ENCODE measurements around the gene DAPK2. TPM values are rescaled to one million over a fixed set of nuclear protein-coding genes. Genes with fewer than 3 reads are reported as not detected.

DAPK2 gene
- total RNA-seq, 2 donors from 2014 or later = 1.6 to 2.7 TPM

DNA sequence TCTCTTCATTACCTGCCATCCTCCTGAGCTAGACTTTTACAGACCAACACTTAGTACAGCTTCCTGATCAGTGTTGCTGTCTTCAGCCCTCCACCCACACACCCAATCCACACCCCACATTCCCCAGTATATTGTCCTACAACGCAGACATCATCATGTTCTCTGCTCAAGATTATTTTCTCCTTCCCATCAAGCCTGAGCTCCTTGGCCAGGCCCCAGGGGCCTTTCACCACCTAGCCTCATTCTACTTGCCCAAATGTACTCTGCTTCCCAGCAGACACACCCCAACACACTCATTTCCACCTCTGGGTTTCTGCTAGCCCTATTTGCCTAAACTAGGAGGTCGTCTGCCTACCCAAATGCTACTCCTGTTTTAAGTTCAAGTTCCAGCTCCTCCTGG, 37.0 kb downstream of the DAPK2 start:
- H3K27ac Mint-ChIP-seq = peak overlapping the region; percentile 97
- H3K4me3 Mint-ChIP-seq = peak overlapping the region; percentile 60
- peaks cover 32% of the 10 kb centered on the region for H3K4me1 Mint-ChIP-seq
- no peak for ATAC-seq
- no peak for DNase-seq
- H3K36me3 Mint-ChIP-seq (ENCODE audit: low read depth) = no peaks in the 10 kb centered on the region
- no peaks in the 10 kb centered on the region for H3K9me3 ChIP-seq (ENCODE audit: control insufficient read depth, low read length, poor library complexity, severe bottlenecking)
- no peaks in the 10 kb centered on the region for H3K27me3 Mint-ChIP-seq

DNA sequence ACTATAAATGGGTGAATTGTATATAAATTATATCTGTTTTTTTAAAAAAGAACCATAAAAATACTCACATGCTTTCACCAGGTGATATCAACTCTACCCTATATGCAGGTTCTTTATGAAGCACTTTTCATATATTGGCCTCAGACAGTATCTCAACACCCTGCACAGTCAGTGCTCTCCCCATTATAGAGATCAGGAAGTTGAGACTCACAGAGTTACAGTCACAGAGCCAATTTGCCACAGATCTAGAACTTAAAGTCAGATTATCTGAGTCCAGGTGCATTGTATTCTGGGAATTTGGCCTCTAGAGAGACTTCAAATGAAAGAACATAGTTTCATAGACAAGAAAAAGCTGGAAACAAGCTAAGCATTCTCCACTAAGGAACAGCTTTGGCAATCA, 38.1 kb downstream of the DAPK2 start:
- Mint-ChIP-seq H3K27ac (peak overlapping the region; percentile 97), H3K4me1 (peaks cover 38% of the 10 kb centered on the region), H3K4me3 (no peak overlapping the region), H3K27me3 (peaks cover 4% of the 10 kb centered on the region), H3K36me3 (ENCODE audit: low read depth) (no peaks in the 10 kb centered on the region)
- no peak for ATAC-seq
- H3K9me3 ChIP-seq (ENCODE audit: control insufficient read depth, low read length, poor library complexity, severe bottlenecking) = no peaks in the 10 kb centered on the region
- DNase-seq = no peak

DNA sequence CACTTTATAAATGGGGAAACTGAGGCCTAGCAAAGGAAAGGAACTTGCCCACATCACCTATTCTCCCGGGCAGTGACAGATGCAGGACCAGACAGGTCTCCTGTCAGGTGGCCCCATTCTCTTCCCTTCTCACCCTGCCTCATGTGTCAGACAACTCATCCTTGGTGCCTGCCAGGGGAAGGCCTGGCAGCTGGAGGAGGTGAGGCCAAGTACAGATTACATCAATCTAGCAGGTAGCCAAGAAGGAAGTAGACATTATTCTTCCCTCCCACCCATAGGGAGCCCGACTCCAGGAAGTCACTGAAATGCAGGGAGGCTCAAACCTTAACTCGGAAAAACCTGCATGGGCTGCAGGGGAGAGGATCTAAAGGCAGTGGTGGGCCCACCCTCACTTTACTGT, 39.6 kb downstream of the DAPK2 start:
- Mint-ChIP-seq H3K27ac (peak overlapping the region; percentile 45), H3K4me1 (peaks cover 38% of the 10 kb centered on the region), H3K4me3 (no peak overlapping the region), H3K36me3 (ENCODE audit: low read depth) (no peaks in the 10 kb centered on the region), H3K27me3 (peaks cover 4% of the 10 kb centered on the region)
- no peak for ATAC-seq
- no peaks in the 10 kb centered on the region for H3K9me3 ChIP-seq (ENCODE audit: control insufficient read depth, low read length, poor library complexity, severe bottlenecking)
- no peak for DNase-seq

DNA sequence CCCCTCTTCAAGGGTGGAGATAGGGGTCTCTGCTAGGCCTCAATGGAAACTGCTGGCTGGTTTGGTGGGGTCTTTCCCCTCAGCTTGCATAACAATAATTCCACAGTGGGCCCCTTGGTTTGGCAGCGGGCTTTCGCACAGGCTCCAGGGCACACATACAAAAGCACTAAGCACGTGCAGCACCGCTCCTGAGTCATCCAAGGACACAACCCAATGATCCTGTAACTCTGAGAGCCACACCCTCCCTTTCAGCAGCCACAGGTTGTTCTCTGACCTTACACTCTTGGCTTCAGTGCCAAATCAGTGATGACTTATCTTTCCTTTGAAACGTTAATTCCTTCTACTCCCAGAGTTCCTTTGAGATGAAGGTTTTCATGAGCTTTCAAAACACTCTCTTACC, 41.7 kb downstream of the DAPK2 start:
- Mint-ChIP-seq H3K4me3 (no peak overlapping the region), H3K27me3 (peaks cover 4% of the 10 kb centered on the region), H3K4me1 (peaks cover 23% of the 10 kb centered on the region), H3K36me3 (ENCODE audit: low read depth) (no peaks in the 10 kb centered on the region), H3K27ac (peak overlapping the region; percentile 81)
- DNase-seq (no peak), ATAC-seq (no peak)
- no peaks in the 10 kb centered on the region for H3K9me3 ChIP-seq (ENCODE audit: control insufficient read depth, low read length, poor library complexity, severe bottlenecking)

DNA sequence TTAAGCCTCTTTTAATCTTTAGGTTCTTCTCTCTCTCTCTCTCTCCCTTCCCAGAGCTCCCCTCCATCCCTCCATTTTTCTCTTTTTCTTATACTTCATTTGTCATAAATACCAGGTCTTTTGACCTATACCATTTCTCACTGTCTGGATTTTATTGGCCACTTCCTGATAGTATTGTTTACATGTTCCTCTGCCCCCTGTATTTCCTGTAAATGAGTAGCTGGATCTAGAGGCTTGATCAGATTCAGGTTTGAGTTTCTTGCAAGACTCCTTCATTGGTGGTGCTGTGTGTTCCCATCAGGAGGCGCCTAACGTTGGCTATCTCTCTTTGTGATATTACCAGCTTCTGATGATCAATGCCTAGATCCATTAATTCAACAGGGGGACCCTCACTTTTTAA, 42.2 kb downstream of the DAPK2 start:
- Mint-ChIP-seq H3K36me3 (ENCODE audit: low read depth) (no peaks in the 10 kb centered on the region), H3K4me3 (no peak overlapping the region), H3K4me1 (peaks cover 22% of the 10 kb centered on the region), H3K27me3 (peaks cover 4% of the 10 kb centered on the region), H3K27ac (peak overlapping the region; percentile 57)
- no peaks in the 10 kb centered on the region for H3K9me3 ChIP-seq (ENCODE audit: control insufficient read depth, low read length, poor library complexity, severe bottlenecking)
- ATAC-seq = no peak
- no peak for DNase-seq

DNA sequence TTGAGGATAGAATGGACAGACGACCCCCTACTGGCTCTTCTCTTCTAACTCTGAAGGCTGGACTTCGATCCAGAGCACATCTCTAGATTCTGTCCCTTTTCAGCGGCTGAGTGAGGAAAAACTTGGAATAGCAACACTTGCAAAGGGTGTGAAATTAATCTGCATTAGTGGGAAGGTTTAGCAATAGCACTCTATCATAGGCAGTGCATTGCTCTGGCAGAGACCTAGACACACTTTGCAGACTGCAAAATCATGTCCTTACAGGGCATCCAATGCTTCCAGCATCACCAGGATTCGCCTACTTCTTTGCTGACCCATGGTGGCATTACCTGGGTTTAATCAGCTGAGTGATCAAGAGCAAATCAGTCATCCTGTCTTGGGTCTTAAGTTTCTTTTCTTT, 43.1 kb downstream of the DAPK2 start:
- H3K4me3 Mint-ChIP-seq = no peak overlapping the region
- H3K4me1 Mint-ChIP-seq = peaks cover 25% of the 10 kb centered on the region
- H3K9me3 ChIP-seq (ENCODE audit: control insufficient read depth, low read length, poor library complexity, severe bottlenecking) = no peaks in the 10 kb centered on the region
- no peaks in the 10 kb centered on the region for H3K36me3 Mint-ChIP-seq (ENCODE audit: low read depth)
- DNase-seq (no peak), ATAC-seq (no peak)
- peaks cover 4% of the 10 kb centered on the region for H3K27me3 Mint-ChIP-seq
- peak overlapping the region; percentile 57 for H3K27ac Mint-ChIP-seq

DNA sequence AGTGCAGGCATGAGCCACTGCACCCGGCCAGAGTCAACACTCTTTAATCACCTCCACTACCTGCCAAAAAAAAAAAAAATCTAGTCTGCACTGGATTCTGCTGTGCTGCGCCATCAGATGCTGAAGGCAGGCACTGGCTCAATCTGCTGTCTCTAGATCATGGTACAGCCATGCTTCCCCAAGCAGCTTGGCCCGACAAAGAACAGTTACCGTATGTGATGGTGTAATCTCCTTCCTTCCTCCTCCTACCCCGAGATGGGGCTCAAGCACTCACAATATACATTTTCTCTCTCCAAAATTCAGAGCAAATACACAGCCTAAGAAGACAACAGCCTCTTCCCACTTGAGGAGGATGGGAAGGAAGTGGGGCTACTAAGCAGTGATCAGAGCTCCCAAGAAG, 45.1 kb downstream of the DAPK2 start:
- no peak for ATAC-seq
- no peaks in the 10 kb centered on the region for H3K36me3 Mint-ChIP-seq (ENCODE audit: low read depth)
- H3K4me3 Mint-ChIP-seq = no peak overlapping the region
- H3K27me3 Mint-ChIP-seq = peaks cover 4% of the 10 kb centered on the region
- peaks cover 24% of the 10 kb centered on the region for H3K4me1 Mint-ChIP-seq
- H3K9me3 ChIP-seq (ENCODE audit: control insufficient read depth, low read length, poor library complexity, severe bottlenecking) = no peaks in the 10 kb centered on the region
- no peak for DNase-seq
- H3K27ac Mint-ChIP-seq = no peak overlapping the region

DNA sequence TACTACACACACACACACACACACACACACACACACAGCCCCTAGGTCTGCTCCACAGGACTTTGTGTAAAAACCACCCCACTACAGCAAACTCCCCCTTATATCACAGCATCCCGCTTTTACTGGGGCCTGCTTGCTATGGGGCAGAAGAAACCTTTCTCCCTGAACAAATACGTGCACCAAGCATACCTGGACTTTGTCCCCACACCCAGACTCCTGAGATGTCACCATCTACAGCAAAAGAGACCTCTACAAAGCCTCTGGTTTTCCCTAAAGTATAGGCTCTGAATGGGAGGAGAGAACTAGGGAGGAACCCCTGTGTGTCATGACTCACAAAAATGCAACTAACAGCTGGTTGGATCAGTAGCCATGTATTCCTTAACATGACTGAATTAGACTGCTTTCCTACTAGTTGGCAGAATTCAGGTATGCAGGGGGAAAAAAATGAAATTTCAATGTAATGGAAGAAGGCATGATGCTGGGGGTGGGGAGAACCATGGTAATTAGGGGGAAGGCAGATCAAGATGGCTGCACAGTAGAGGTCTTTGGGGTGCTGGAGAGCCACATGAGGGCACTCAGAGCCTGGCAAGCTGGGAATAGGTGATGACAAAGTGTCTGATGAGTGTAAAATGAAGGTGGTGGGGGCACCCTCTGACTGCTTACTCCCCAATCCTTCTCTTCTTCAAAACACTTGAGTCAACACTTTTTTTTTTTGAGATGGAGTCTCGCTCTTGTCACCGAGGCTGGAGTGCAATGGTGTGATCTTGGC, 45.9 kb downstream of the DAPK2 start:
- peaks cover 4% of the 10 kb centered on the region for H3K27me3 Mint-ChIP-seq

DNA sequence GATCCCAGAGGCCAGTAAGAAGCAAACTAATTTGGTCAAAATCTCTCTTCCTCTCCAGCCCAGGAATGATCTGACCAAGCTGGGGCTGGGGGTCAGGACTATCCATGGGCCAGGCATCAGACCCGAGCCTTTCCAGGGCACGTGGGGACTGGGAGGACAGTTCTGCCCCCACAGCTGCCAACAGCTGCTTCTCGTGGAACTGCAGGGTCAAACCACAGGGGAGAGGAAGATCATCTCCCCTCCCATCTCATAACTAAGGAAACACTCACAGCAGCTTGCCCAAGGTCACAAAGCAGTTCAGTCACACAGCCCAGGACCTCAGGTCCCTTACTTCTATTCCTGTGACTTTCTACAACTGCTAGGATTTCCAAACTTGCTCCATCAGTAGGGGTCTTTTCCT, 47.1 kb downstream of the DAPK2 start:
- DNase-seq (no peak), ATAC-seq (no peak)
- Mint-ChIP-seq H3K4me3 (peak overlapping the region; percentile 57), H3K4me1 (peaks cover 24% of the 10 kb centered on the region), H3K27ac (peak overlapping the region; percentile 47), H3K27me3 (peaks cover 4% of the 10 kb centered on the region), H3K36me3 (ENCODE audit: low read depth) (no peaks in the 10 kb centered on the region)
- no peaks in the 10 kb centered on the region for H3K9me3 ChIP-seq (ENCODE audit: control insufficient read depth, low read length, poor library complexity, severe bottlenecking)

More for the DNA sequence above, 45.9 kb downstream of the DAPK2 start:
- no peaks in the 10 kb centered on the region for H3K36me3 Mint-ChIP-seq (ENCODE audit: low read depth)
- no peaks in the 10 kb centered on the region for H3K9me3 ChIP-seq (ENCODE audit: control insufficient read depth, low read length, poor library complexity, severe bottlenecking)
- peaks cover 27% of the 10 kb centered on the region for H3K4me1 Mint-ChIP-seq
- H3K27ac Mint-ChIP-seq = peak overlapping the region; percentile 47
- DNase-seq (no peak), ATAC-seq (no peak)
- H3K4me3 Mint-ChIP-seq = no peak overlapping the region

DNA sequence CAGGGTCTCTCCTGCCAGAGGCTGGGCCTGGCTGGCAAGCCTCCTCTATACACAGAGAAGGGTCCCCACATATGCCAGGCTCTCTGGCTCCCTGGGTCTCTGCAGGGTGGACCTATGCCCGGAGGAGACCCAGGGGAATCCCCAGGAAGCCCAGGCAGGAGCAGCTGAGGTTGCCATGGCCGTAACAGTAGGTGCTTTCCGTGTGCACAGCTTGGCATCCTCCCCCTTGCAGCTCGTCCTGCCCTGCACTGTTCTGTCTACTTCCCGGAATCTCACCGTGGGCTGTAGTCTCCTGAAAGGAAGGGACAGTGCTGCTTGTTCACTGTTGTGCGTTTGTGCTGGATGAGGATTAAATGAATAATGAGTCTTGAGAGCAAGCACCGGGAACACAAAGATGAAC, 47.8 kb downstream of the DAPK2 start:
- Mint-ChIP-seq H3K27ac (peak overlapping the region; percentile 47), H3K36me3 (ENCODE audit: low read depth) (no peaks in the 10 kb centered on the region), H3K27me3 (peaks cover 2% of the 10 kb centered on the region), H3K4me1 (peaks cover 23% of the 10 kb centered on the region), H3K4me3 (peak overlapping the region; percentile 41)
- ATAC-seq = peak; percentile 88
- DNase-seq = no peak
- H3K9me3 ChIP-seq (ENCODE audit: control insufficient read depth, low read length, poor library complexity, severe bottlenecking) = no peaks in the 10 kb centered on the region

DNA sequence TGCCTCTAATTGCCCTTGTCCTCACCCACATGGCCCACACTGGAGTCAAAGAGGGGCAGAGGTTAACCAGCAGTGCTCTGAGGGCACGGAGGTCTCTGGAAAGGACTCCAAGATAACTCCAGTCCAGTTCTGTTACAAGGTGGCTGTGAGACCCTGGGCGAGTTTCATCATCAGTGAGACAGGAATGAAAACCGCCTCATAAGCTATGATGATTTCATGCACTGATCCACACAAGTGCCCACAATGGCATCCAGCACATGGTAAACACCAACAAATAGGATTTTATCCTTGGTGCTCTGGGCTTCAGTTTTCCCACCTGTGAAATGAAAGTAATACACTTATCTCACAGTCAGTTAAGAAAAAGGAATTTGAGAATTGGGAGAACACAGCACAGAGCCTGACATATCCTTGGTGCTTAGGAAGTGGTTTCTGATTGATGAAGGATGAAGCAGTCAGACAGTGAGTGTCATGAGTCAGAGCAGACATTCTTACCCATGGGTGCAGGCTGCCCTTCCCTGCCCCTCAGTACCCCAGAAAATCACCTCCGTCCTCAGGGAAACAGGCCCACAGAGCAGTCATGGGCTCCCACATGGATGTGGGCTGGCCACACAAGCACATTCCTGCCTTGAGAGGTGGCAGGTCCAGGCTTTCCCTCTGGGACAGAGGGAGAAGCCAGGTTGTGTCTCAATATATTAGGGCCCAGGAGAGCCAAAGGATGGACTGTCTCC, 48.4 kb downstream of the DAPK2 start:
- H3K27me3 Mint-ChIP-seq = no peaks in the 10 kb centered on the region
- no peaks in the 10 kb centered on the region for H3K36me3 Mint-ChIP-seq (ENCODE audit: low read depth)
- H3K27ac Mint-ChIP-seq = peak overlapping the region; percentile 74
- no peaks in the 10 kb centered on the region for H3K9me3 ChIP-seq (ENCODE audit: control insufficient read depth, low read length, poor library complexity, severe bottlenecking)
- DNase-seq (no peak), ATAC-seq (peak; percentile 53)
- H3K4me1 Mint-ChIP-seq = peaks cover 22% of the 10 kb centered on the region
- no peak overlapping the region for H3K4me3 Mint-ChIP-seq

DNA sequence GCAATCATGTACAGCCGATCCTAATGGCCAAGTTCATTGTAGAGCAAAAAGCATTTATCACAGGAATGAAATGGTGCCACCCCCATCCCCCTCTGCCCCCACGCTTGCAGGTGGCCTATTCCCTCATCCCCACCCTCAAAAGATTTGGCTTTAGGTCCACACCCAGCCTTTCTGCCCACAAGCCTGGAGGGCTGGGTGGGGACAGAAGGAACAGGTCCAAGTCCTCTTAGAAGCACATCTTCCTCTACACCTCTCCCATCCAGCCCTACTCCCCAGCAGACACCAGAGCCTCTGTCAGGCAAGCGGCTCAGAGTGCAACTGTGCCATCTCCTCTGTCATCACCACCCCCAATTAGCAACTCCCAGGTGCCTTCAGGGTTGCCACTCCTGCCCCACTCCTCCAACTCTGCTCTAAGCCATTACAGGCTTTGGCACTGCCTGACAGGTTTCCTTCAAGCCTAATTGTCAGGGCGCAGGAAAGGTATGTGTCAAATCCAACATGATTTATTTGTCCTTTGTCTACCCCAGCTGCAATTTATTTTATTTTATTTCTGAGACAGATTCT, 49.4 kb downstream of the DAPK2 start:
- no peaks in the 10 kb centered on the region for H3K9me3 ChIP-seq (ENCODE audit: control insufficient read depth, low read length, poor library complexity, severe bottlenecking)
- DNase-seq = no peak
- H3K27ac Mint-ChIP-seq = peak overlapping the region; percentile 74
- H3K27me3 Mint-ChIP-seq = no peaks in the 10 kb centered on the region
- H3K4me3 Mint-ChIP-seq = no peak overlapping the region
- no peaks in the 10 kb centered on the region for H3K36me3 Mint-ChIP-seq (ENCODE audit: low read depth)
- peaks cover 22% of the 10 kb centered on the region for H3K4me1 Mint-ChIP-seq
- ATAC-seq = no peak

DNA sequence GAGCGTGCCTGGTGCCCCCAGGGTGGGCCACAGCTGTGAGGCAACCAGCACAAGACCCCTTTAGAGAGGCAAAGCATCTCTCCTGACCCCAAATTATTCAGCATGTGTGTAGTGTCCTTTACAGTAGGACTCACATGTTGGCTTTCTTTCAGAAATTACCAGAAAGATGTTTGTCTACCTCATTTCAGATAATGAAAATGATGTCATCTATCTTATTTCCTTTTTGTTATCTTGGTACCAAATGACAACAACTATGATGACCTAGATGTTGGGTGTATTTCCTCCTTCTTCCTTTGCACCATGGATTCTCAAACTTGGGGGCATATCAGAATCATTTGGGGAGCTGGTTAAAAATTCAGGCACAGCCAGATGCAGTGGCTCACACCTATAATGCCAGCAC, 50.5 kb downstream of the DAPK2 start:
- peaks cover 27% of the 10 kb centered on the region for H3K4me1 Mint-ChIP-seq
- peak overlapping the region; percentile 41 for H3K27ac Mint-ChIP-seq
- DNase-seq (no peak), ATAC-seq (no peak)
- no peaks in the 10 kb centered on the region for H3K9me3 ChIP-seq (ENCODE audit: control insufficient read depth, low read length, poor library complexity, severe bottlenecking)
- H3K36me3 Mint-ChIP-seq (ENCODE audit: low read depth) = no peaks in the 10 kb centered on the region
- no peaks in the 10 kb centered on the region for H3K27me3 Mint-ChIP-seq
- H3K4me3 Mint-ChIP-seq = no peak overlapping the region

Measured in T-helper 17 cell (primary cell).